KMS-11 (cell line): ENCODE data around the gene PALLD.

Experiments
- H2AFZ ChIP-seq: fragments of 200-600 bp; sonication (generic); 2 replicates; pipeline ENCODE4 v1.6.1; 2016; ENCODE audit warnings: antibody characterized with exemption, mixed run types, low read depth
- H3K27ac ChIP-seq: fragments of 200-600 bp; sonication (generic); 2 replicates; pipeline ENCODE4 v1.6.1; 2016; ENCODE audit warnings: mild to moderate bottlenecking, mixed run types
- H3K27me3 ChIP-seq: fragments of 200-600 bp; sonication (generic); 2 replicates; pipeline ENCODE4 v1.6.1; 2017; ENCODE audit warnings: mild to moderate bottlenecking, low read depth, mixed run types, moderate library complexity; ENCODE audit not compliant: insufficient read depth
- H3K36me3 ChIP-seq: fragments of 200-600 bp; sonication (generic); 2 replicates; pipeline ENCODE4 v1.6.1; 2017; ENCODE audit warnings: mild to moderate bottlenecking, mixed run types; ENCODE audit not compliant: insufficient read depth
- H3K4me1 ChIP-seq: fragments of 200-600 bp; sonication (generic); 2 replicates; pipeline ENCODE4 v1.6.1; 2016; ENCODE audit warnings: mild to moderate bottlenecking, low read depth, mixed run types; ENCODE audit not compliant: poor library complexity, severe bottlenecking
- H3K4me2 ChIP-seq: fragments of 200-600 bp; sonication (generic); 2 replicates; pipeline ENCODE4 v1.7.0; 2016; ENCODE audit warnings: mild to moderate bottlenecking, mixed run types
- H3K4me3 ChIP-seq: fragments of 200-600 bp; sonication (generic); IDR thresholded peaks from 2 replicates; pipeline ENCODE4 v1.6.1; 2017; ENCODE audit warnings: low read depth, low read length, mixed read lengths; ENCODE audit not compliant: insufficient read depth
- H3K79me2 ChIP-seq: fragments of 200-600 bp; sonication (generic); 2 replicates; pipeline ENCODE4 v1.6.1; 2016; ENCODE audit warnings: low read depth, mixed run types; ENCODE audit not compliant: insufficient read depth
- H3K9ac ChIP-seq: fragments of 200-600 bp; sonication (generic); 2 replicates; pipeline ENCODE4 v1.6.1; 2016; ENCODE audit warnings: mild to moderate bottlenecking, mixed run types
- H4K20me1 ChIP-seq: fragments of 200-600 bp; sonication (generic); 2 replicates; pipeline ENCODE4 v1.6.1; 2016; ENCODE audit warnings: mild to moderate bottlenecking, mixed run types; ENCODE audit not compliant: insufficient read depth
- TF ChIP-seq, protein P1 (sequence below): fragments of 200-600 bp; sonication (generic); conservative IDR thresholded peaks from 2 replicates; pipeline ENCODE4 v1.6.1; 2017; ENCODE audit warnings: low read depth, mild to moderate bottlenecking, antibody characterized with exemption, low read length, moderate library complexity, mixed read lengths

The PALLD gene

DNA sequence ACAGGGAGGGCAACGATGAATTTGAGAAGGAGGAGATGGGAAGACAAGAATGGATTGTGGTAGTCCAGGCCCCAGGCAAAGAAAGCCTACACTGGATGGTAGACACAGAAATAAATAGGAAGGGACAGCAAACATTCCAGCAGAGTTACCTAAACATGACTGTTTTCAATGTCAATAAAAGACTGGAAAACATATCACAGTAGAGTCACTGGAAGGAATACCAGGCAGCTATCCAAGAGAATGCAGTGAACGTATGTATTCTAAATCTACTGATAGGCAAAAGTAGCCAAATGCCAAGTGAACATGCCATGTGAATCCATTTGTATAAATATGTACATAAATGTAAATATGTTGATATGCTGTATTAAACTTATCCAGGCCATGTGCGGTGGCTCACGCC is 183.0 kb downstream of the PALLD start:
- no peak overlapping the region for H3K4me2 ChIP-seq
- H3K27me3 ChIP-seq = no peaks in the 10 kb centered on the region
- no peak overlapping the region for H3K27ac ChIP-seq

DNA sequence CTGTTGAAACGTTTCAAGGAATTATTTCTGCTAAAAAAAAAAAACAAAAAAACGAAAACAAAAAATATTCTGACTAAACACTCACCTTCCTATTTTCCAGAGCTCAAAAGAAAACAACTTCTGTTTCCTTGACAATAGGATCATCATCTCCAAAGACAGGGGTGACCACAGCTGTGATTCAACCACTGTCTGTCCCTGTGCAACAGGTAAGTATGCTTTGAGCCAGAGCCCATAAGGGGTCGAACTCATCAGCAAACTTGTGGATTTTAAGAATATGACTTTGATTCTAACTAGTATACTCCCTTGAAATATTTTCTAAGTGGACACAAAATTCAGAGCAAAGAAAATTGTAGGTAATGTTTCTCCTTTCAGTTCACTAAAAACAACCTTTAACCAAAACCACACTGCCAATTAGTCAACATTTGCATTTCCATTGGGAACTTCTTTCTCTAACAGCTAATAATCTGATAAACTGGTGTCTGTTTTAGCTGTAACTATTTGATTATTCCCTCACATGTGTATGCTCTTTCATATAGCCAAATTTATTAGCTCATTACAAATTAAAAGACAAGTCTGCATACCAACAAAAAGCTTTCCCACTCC is 186.1 kb downstream of the PALLD start:
- H3K27ac ChIP-seq = no peak overlapping the region

More for the DNA sequence above, 183.0 kb downstream of the PALLD start:
- H3K36me3 ChIP-seq = no peaks in the 10 kb centered on the region
- no peak overlapping the region for H3K9ac ChIP-seq
- H3K4me1 ChIP-seq = no peaks in the 10 kb centered on the region
- no peak overlapping the region for H2AFZ ChIP-seq
- TF ChIP-seq, protein P1, sequence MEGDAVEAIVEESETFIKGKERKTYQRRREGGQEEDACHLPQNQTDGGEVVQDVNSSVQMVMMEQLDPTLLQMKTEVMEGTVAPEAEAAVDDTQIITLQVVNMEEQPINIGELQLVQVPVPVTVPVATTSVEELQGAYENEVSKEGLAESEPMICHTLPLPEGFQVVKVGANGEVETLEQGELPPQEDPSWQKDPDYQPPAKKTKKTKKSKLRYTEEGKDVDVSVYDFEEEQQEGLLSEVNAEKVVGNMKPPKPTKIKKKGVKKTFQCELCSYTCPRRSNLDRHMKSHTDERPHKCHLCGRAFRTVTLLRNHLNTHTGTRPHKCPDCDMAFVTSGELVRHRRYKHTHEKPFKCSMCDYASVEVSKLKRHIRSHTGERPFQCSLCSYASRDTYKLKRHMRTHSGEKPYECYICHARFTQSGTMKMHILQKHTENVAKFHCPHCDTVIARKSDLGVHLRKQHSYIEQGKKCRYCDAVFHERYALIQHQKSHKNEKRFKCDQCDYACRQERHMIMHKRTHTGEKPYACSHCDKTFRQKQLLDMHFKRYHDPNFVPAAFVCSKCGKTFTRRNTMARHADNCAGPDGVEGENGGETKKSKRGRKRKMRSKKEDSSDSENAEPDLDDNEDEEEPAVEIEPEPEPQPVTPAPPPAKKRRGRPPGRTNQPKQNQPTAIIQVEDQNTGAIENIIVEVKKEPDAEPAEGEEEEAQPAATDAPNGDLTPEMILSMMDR = no peak
- no peaks in the 10 kb centered on the region for H3K79me2 ChIP-seq
- no peak overlapping the region for H3K4me3 ChIP-seq
- H4K20me1 ChIP-seq = no peaks in the 10 kb centered on the region

GRCh38 chr4:168683595-168683994 is 186.7 kb downstream of the PALLD start:
- H3K4me1 ChIP-seq = no peaks in the 10 kb centered on the region
- no peaks in the 10 kb centered on the region for H3K79me2 ChIP-seq
- H4K20me1 ChIP-seq = no peaks in the 10 kb centered on the region
- H3K27me3 ChIP-seq = no peaks in the 10 kb centered on the region
- no peak overlapping the region for H3K9ac ChIP-seq
- H2AFZ ChIP-seq = no peak overlapping the region
- H3K4me3 ChIP-seq = no peak overlapping the region
- H3K27ac ChIP-seq = no peak overlapping the region
- TF ChIP-seq, protein P1 = no peak
- no peaks in the 10 kb centered on the region for H3K36me3 ChIP-seq
- no peak overlapping the region for H3K4me2 ChIP-seq

More for the DNA sequence above, 186.1 kb downstream of the PALLD start:
- Histone ChIP-seq H4K20me1 (no peaks in the 10 kb centered on the region), H3K79me2 (no peaks in the 10 kb centered on the region), H2AFZ (no peak overlapping the region), H3K4me2 (no peak overlapping the region), H3K4me1 (no peaks in the 10 kb centered on the region), H3K9ac (no peak overlapping the region), H3K4me3 (no peak overlapping the region), H3K36me3 (no peaks in the 10 kb centered on the region), H3K27me3 (no peaks in the 10 kb centered on the region)
- TF ChIP-seq, protein P1 = no peak

- H3K27ac ChIP-seq = no peak overlapping the region
These were observed 188.4 kb downstream of the PALLD start for GRCh38 chr4:168685136-168685809.

More at GRCh38 chr4:168685136-168685809, 188.4 kb downstream of the PALLD start:
- Histone ChIP-seq H3K4me2 (no peak overlapping the region), H3K79me2 (no peaks in the 10 kb centered on the region), H3K4me3 (no peak overlapping the region), H3K4me1 (no peaks in the 10 kb centered on the region), H2AFZ (no peak overlapping the region), H4K20me1 (no peaks in the 10 kb centered on the region), H3K9ac (no peak overlapping the region), H3K27me3 (no peaks in the 10 kb centered on the region), H3K36me3 (no peaks in the 10 kb centered on the region)
- TF ChIP-seq, protein P1 = no peak
